Mesendoderm (in vitro differentiated cells): Measurements from ENCODE around the gene FAM240A.
"Not testable (repeated sequence)": the region's sequence is repeated elsewhere in the genome, so short reads cannot be mapped to it uniquely, and the experiment has no call there.

Experiments used
- DNase-seq: peaks from one replicate; pipeline ENCODE4 v3.0.0; 2013
- H2AK5ac ChIP-seq: 2 replicates; pipeline ENCODE4 v1.6.1; 2013; ENCODE audit warnings: low read length, inconsistent platforms
- H2BK120ac ChIP-seq: 2 replicates; pipeline ENCODE4 v1.6.1; 2013; ENCODE audit warnings: low read depth, mild to moderate bottlenecking, low read length, moderate library complexity, mixed read lengths
- H2BK15ac ChIP-seq: replicated peaks from 2 replicates; pipeline ENCODE4 v1.6.1; 2013; ENCODE audit warnings: low read depth, mild to moderate bottlenecking, moderate library complexity
- H2BK5ac ChIP-seq: 2 replicates; pipeline ENCODE4 v1.6.1; 2013; ENCODE audit warnings: low read length, inconsistent platforms
- H3K18ac ChIP-seq: 2 replicates; pipeline ENCODE4 v1.6.1; 2013; ENCODE audit warnings: mild to moderate bottlenecking, low read length, mixed read lengths
- H3K23ac ChIP-seq: one replicate; pipeline ENCODE4 v1.6.1; 2013; ENCODE audit warnings: low read length
- H3K27ac ChIP-seq: 2 replicates; pipeline ENCODE4 v1.5.1; 2013; ENCODE audit warnings: low read depth, mild to moderate bottlenecking, inconsistent platforms, low read length, moderate library complexity
- H3K27me3 ChIP-seq: 2 replicates; pipeline ENCODE4 v1.6.1; 2013; ENCODE audit warnings: low read length, control low read depth, mild to moderate bottlenecking, inconsistent platforms; ENCODE audit not compliant: insufficient read depth, poor library complexity
- H3K36me3 ChIP-seq: 2 replicates; pipeline ENCODE4 v1.6.1; 2013; ENCODE audit warnings: low read length, inconsistent platforms; ENCODE audit not compliant: control insufficient read depth, insufficient read depth
- H3K4ac ChIP-seq: one replicate; pipeline ENCODE4 v1.6.1; 2013; ENCODE audit warnings: low read depth, mild to moderate bottlenecking, low read length, moderate library complexity
- H3K4me1 ChIP-seq: 2 replicates; pipeline ENCODE4 v1.6.1; 2013; ENCODE audit warnings: low read depth, low read length, inconsistent platforms; ENCODE audit not compliant: control insufficient read depth
- H3K4me2 ChIP-seq: 2 replicates; pipeline ENCODE4 v1.6.1; 2013; ENCODE audit warnings: low read length
- H3K4me3 ChIP-seq: 2 replicates; pipeline ENCODE4 v1.5.1; 2013; ENCODE audit warnings: mild to moderate bottlenecking, low read length
- H3K56ac ChIP-seq: one replicate; pipeline ENCODE4 v1.6.1; 2013; ENCODE audit warnings: low read length
- H3K79me1 ChIP-seq: 2 replicates; pipeline ENCODE4 v1.6.1; 2013; ENCODE audit warnings: low read length, inconsistent platforms
- H3K79me2 ChIP-seq: 2 replicates; pipeline ENCODE4 v1.6.1; 2013; ENCODE audit warnings: mild to moderate bottlenecking, low read length; ENCODE audit not compliant: control insufficient read depth, insufficient read depth
- H3K9ac ChIP-seq: 2 replicates; pipeline ENCODE4 v1.6.1; 2013; ENCODE audit warnings: low read length, inconsistent platforms
- H4K5ac ChIP-seq: one replicate; pipeline ENCODE4 v1.6.1; 2013; ENCODE audit warnings: low read length
- H4K8ac ChIP-seq: one replicate; pipeline ENCODE4 v1.6.1; 2013; ENCODE audit warnings: low read depth, mild to moderate bottlenecking, control low read depth, low read length, moderate library complexity
- WGBS: extraction: QIAGEN DNeasy Blood & Tissue Kit; methylation state at CpG from one replicate; pipeline ENCODE4 v1.1.7; 2013; ENCODE audit warnings: low lambda C conversion rate, missing lambda C conversion rate; ENCODE audit not compliant: insufficient coverage; ENCODE audit errors: extremely low coverage; 5-methylcytosine and 5-hydroxymethylcytosine counted together

The FAM240A gene

DNA sequence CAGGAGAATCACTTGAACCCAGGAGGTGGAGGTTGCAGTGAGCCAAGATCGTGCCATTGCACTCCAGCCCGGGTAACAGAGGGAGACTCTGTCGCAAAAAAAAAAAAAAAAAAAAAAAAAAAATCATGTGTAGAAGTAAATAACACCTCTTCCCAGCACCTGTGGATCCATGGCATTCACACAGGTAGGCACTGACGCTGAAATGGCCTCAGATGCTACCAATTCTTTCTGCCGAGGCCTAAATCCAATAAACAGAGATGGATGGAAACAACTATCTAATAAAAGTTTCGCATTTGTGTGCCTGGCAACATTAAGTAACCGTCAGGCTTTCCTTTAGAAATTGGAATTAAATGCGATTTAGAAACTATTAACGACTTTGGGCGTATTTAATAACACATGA lies 35.9 kb upstream of the FAM240A start:
- Histone ChIP-seq H3K27ac (peak overlapping the region; percentile 97), H3K79me1 (peaks cover 4% of the 10 kb centered on the region), H2BK5ac (peak overlapping the region; percentile 99), H3K4me3 (no peak overlapping the region), H3K4me1 (peaks cover 18% of the 10 kb centered on the region), H3K23ac (no peak overlapping the region), H4K8ac (no peak overlapping the region), H3K56ac (peak overlapping the region; percentile 97), H3K9ac (peak overlapping the region; percentile 99), H3K79me2 (peaks cover 30% of the 10 kb centered on the region), H2BK15ac (peak overlapping the region; percentile 77), H2AK5ac (peak overlapping the region; percentile 95), H3K27me3 (no peaks in the 10 kb centered on the region), H2BK120ac (peak overlapping the region; percentile 100), H3K36me3 (peaks cover 8% of the 10 kb centered on the region), H3K4ac (peak overlapping the region; percentile 99), H4K5ac (peak overlapping the region; percentile 87), H3K18ac (peak overlapping the region; percentile 100), H3K4me2 (peak overlapping the region; percentile 58)
- peak; percentile 58 for DNase-seq
- no CpG with 5 or more reads among the region's 10 CpGs for WGBS

DNA sequence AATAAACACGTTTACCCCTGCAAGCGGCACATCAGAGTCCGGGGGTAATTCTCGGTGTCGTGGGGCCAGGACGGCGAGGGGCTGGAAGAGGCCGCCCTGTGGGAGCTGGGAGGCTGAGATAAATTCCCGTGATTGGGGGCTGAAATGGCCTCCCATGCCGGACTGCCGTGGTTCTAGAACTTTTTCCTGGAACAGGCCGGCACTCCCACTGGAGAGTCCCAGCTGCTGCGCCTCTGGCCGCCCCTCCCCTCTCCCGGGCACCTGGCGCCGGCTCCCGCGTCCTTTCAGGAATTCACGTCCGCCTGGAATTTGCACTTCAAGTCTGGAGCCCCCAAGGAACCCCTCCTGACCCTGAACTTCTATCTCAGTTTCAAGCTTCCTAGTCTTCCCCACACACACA lies 35.4 kb upstream of the FAM240A start:
- peak overlapping the region; percentile 92 for H4K8ac ChIP-seq
- peak overlapping the region; percentile 58 for H3K4me2 ChIP-seq
- peak overlapping the region; percentile 99 for H3K4ac ChIP-seq
- peak overlapping the region; percentile 99 for H2BK5ac ChIP-seq
- H3K4me3 ChIP-seq: peak overlapping the region; percentile 40
- H3K9ac ChIP-seq: peak overlapping the region; percentile 99
- peak overlapping the region; percentile 77 for H2BK15ac ChIP-seq
- peaks cover 8% of the 10 kb centered on the region for H3K36me3 ChIP-seq
- no peaks in the 10 kb centered on the region for H3K27me3 ChIP-seq
- H3K79me1 ChIP-seq: peaks cover 4% of the 10 kb centered on the region
- no peak overlapping the region for H4K5ac ChIP-seq
- peaks cover 18% of the 10 kb centered on the region for H3K4me1 ChIP-seq
- peak overlapping the region; percentile 100 for H3K18ac ChIP-seq
- no peak overlapping the region for H3K23ac ChIP-seq
- peak overlapping the region; percentile 97 for H3K56ac ChIP-seq
- no CpG with 5 or more reads among the region's 21 CpGs for WGBS
- peak overlapping the region; percentile 100 for H2BK120ac ChIP-seq
- H3K79me2 ChIP-seq: peaks cover 30% of the 10 kb centered on the region
- H2AK5ac ChIP-seq: no peak overlapping the region
- peak; percentile 92 for DNase-seq
- H3K27ac ChIP-seq: peak overlapping the region; percentile 97

DNA sequence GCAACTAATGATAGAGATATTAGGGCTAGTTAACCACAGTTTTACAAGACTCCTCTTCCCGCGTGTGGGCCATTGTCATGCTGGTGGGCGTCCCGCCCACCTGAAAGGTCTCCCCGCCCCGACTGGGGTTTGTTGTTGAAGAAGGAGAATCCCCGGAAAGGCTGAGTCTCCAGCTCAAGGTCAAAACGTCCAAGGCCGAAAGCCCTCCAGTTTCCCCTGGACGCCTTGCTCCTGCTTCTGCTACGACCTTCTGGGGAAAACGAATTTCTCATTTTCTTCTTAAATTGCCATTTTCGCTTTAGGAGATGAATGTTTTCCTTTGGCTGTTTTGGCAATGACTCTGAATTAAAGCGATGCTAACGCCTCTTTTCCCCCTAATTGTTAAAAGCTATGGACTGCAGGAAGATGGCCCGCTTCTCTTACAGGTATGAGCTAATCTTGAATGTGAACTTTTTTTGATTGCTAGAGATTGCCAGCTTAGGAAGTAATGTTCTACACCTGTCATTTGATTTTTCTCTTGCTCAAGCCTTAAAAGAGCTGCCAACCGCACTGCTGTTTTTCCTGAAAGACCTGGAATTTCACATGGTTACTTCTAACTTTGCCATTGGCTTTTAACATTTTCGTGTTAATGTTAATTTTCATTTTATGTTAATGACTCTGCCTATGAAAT lies 34.6 kb upstream of the FAM240A start:
- Histone ChIP-seq H3K23ac (peak overlapping the region; percentile 36), H3K36me3 (peaks cover 12% of the 10 kb centered on the region), H2BK5ac (peak overlapping the region; percentile 95), H3K79me2 (peaks cover 30% of the 10 kb centered on the region), H4K5ac (peak overlapping the region; percentile 64), H3K56ac (peak overlapping the region; percentile 90), H3K9ac (peak overlapping the region; percentile 99), H3K4me3 (peak overlapping the region; percentile 100), H3K27ac (peak overlapping the region; percentile 82), H3K4me2 (peak overlapping the region; percentile 39), H3K4ac (peak overlapping the region; percentile 87), H3K18ac (peak overlapping the region; percentile 99), H3K4me1 (peaks cover 18% of the 10 kb centered on the region)
- not testable (repeated sequence) for H2AK5ac ChIP-seq, H2BK120ac ChIP-seq, H3K79me1 ChIP-seq, H3K27me3 ChIP-seq, H2BK15ac ChIP-seq, H4K8ac ChIP-seq
- WGBS: no CpG with 5 or more reads among the region's 18 CpGs
- DNase-seq: peak; percentile 45

DNA sequence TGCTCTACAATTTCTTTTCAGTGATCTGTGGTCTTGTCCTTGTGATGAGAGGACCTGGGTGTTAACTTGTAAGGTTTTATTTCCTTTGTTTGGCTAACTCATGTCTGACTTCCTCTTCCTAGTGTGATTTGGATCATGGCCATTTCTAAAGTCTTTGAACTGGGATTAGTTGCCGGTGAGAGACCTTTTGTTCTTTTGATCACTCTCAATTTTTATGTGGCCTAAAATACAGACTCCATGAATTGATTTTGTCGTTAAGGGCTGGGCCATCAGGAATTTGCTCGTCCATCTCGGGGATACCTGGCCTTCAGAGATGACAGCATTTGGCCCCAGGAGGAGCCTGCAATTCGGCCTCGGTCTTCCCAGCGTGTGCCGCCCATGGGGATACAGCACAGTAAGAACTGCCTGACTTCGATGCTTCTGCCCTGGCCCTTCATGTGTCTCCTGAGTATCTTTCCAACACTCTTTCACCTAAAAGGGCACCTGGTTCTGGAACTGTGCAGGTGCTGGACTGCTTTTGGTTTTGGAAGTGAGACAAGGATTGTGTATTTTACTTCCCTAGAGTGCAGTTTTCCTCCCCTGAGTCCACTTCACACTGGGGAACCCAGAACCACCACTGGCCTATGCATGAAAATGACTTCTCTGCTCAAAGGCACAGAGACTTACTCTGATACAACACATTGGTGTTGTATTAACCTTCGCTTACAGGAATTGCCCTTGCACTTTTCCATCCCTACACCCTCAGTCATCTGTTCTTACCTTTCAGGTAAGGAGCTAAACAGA lies 33.2 kb upstream of the FAM240A start:
- Histone ChIP-seq H3K79me1 (peaks cover 7% of the 10 kb centered on the region), H3K27me3 (no peaks in the 10 kb centered on the region)

DNA sequence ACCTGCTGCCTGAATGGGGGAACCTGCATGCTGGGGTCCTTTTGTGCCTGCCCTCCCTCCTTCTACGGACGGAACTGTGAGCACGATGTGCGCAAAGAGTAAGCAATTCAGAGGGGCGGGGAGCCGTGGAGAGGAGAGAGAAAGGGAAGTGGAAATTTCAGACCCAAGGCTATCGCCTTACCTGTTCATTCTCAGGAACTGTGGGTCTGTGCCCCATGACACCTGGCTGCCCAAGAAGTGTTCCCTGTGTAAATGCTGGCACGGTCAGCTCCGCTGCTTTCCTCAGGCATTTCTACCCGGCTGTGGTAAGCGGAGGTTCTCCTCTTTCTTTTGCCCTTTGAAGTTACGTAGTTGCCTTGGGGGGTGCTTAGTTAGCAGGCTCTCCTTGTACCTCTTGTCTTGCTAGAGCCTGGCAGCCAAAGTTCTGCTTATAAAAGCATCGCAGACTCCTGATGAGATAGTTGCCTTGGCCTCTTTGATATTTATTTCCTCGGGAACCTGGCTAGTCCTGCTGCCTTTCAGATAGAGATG lies 32.5 kb upstream of the FAM240A start:
- no peak for DNase-seq
- peak overlapping the region; percentile 79 for H3K27ac ChIP-seq
- peak overlapping the region; percentile 96 for H3K4me3 ChIP-seq
- peak overlapping the region; percentile 48 for H3K23ac ChIP-seq
- no peak overlapping the region for H4K8ac ChIP-seq
- no peak overlapping the region for H2BK15ac ChIP-seq
- peak overlapping the region; percentile 93 for H3K56ac ChIP-seq
- no peaks in the 10 kb centered on the region for H3K27me3 ChIP-seq
- H3K79me2 ChIP-seq: peaks cover 30% of the 10 kb centered on the region
- peak overlapping the region; percentile 91 for H3K18ac ChIP-seq
- H4K5ac ChIP-seq: no peak overlapping the region
- H3K4ac ChIP-seq: peak overlapping the region; percentile 20
- H3K4me2 ChIP-seq: peak overlapping the region; percentile 56
- peaks cover 9% of the 10 kb centered on the region for H3K4me1 ChIP-seq
- no peak overlapping the region for H2BK120ac ChIP-seq
- no CpG with 5 or more reads among the region's 14 CpGs for WGBS
- H3K36me3 ChIP-seq: peaks cover 18% of the 10 kb centered on the region
- no peak overlapping the region for H2AK5ac ChIP-seq
- H3K79me1 ChIP-seq: peaks cover 7% of the 10 kb centered on the region
- peak overlapping the region; percentile 94 for H3K9ac ChIP-seq
- peak overlapping the region; percentile 92 for H2BK5ac ChIP-seq

More for the DNA sequence above, 33.2 kb upstream of the FAM240A start:
- Histone ChIP-seq H4K5ac (peak overlapping the region; percentile 59), H4K8ac (no peak overlapping the region), H3K18ac (peak overlapping the region; percentile 91), H3K23ac (peak overlapping the region; percentile 83), H2BK5ac (peak overlapping the region; percentile 92), H3K9ac (peak overlapping the region; percentile 94), H3K56ac (peak overlapping the region; percentile 93), H3K4me1 (peaks cover 10% of the 10 kb centered on the region), H2BK120ac (peak overlapping the region; percentile 18), H3K36me3 (peaks cover 15% of the 10 kb centered on the region), H3K79me2 (peaks cover 30% of the 10 kb centered on the region), H3K4me2 (peak overlapping the region; percentile 56), H3K27ac (peak overlapping the region; percentile 79), H2AK5ac (peak overlapping the region; percentile 91), H2BK15ac (no peak overlapping the region), H3K4me3 (peak overlapping the region; percentile 96), H3K4ac (peak overlapping the region; percentile 20)
- no CpG with 5 or more reads among the region's 10 CpGs for WGBS
- DNase-seq: peak; percentile 54
